Muscle of back (tissue), 11 donors: ENCODE data around the gene STARD13. TPM values are rescaled to one million over a fixed set of nuclear protein-coding genes. Genes with fewer than 3 reads are reported as not detected.
A peak's percentile ranks its signal among the peaks of the same experiment; 100 is the strongest.

Experiments
- DNase-seq, 3 donors: peaks; one replicate each; pipeline versions ENCODE4 v3.0.0 to v3.0.0-alpha.2; 2013
- polyA plus RNA-seq, 10 donors: library from polyadenylated mRNA; unstranded; fragments of 120-200 nt; gene quantifications; one replicate each; pipeline ENCODE4 v1.2.1, GENCODE V29; 2013; ENCODE audit not compliant: insufficient read length in 10 of 10

STARD13 gene
- polyA plus RNA-seq, 10 donors: 17.3 to 27.5 (median 21.8) TPM

DNA sequence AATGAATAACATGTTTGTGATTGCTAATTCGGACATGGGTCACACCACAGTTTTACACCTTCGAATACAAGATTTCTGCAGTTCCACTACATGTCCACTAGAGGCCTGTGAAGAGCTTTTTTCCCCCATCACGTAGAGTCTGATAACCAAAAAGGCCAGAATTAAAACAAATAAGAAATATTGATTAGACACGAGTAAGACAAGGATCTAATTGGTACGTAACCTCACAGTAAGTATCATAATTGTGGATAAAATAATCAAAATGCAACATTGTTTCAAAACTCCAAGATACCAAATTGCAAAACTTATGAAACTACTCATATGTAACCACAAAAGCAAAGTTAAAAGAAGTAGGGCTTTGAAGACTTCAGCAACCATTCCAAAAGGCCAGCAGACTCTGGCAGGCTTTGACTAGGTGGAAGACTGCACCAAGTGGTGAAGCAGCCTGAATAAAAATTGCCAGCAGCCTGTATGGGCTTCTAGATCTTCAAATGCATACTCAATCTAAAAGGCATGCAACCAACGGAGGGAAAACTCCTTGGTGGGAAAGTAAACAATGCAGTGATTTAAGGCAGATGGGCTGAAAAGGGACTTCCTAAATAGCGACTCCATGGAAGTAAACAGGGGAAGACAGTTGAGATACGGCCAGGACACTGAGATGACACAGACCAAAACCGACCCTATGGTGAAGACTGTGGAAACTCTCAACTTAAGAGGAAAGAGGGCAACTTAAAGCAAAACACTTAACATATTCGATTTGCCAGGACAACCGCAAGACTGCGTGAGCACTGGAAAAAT lies 56.7 kb downstream of the STARD13 start:
- peak in 2 of 3 donors; percentile 33 to 81 for DNase-seq

DNA sequence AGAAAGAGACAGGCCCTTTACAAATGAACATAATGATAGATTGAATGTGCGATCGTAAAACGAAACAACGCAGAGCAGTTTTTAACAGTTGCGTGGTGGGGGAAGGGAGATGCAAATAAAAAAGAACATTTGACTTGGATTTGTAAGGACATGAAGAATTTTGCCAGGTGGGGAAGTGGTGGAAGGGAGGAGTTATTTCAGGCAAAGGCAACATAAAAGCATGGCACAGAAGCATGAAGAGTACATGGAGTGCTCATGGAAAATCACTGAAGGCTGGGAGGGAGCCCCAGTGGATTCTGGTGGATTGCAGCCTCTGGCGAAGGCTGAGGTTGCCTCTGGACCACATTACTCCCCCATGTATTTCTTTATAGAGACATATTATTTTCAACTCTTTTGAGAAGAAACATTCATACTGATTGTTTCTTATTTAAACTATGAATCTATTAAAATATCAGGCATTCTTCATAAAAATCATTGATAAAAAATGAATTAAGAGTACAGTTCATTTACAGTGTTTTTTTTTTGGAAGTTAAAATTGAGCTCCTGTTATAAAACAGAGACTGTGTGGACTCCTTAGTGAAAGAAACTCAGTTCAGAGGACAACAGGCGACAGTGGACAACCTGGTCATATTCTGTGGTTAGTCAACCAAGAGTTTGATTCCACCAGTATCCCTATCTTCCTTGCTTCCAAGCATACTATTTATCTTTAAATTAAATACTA lies 57.5 kb downstream of the STARD13 start:
- DNase-seq: no peak

DNA sequence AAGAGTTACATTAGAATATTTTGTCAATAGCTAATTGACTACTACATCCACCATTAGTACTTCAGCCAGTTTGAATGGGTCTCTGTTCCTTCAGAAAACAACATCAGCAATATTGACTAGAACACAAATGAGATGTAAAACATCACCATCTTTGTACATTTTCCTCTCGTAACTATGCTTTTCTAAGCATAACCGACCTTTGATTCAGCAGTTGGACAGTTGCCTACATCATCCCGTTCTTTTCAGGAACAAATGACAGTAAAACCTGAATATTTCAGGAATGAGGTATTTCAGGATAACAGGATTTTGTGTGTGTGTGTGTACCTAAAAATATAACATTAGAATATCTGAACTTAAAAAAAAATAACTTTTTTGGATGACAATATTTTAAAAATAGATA lies 60.9 kb downstream of the STARD13 start:
- DNase-seq: no peak

DNA sequence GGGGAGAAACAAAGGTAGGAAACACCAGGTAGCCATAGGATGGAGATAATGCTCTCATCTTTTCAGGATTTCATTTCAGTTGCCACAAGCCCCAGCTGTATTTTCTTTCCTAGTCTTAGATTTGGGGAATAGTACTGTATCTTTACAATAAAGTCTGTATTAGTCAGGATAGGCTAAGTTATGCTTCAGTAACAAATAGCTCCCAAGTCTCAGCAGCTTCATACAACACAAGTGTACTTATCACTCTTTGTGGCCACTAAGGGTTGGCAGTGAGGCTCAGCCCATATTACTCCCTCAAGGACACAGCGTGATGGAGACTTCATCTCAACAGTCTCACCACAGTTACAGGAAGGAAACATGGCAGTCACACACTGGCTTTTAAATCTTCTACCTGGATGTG lies 61.4 kb downstream of the STARD13 start:
- DNase-seq: no peak

DNA sequence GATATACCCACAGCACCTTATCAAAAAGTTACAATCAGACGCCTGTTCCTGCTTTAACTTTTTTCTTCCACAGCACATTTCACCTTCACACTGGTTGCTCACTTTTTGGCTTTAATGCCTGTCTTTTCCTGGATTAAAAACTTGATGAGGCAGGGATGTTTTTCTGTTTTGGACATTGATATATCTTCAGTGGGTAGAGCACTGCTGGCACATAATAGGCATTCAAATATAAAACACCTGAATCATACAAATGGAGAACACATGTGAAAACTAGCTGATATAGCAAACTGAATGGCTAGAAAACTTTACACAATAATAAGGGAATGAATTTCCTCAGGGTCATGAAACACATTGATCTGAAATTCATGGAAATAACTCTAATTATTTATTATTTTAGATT lies 65.6 kb downstream of the STARD13 start:
- DNase-seq: no peak

DNA sequence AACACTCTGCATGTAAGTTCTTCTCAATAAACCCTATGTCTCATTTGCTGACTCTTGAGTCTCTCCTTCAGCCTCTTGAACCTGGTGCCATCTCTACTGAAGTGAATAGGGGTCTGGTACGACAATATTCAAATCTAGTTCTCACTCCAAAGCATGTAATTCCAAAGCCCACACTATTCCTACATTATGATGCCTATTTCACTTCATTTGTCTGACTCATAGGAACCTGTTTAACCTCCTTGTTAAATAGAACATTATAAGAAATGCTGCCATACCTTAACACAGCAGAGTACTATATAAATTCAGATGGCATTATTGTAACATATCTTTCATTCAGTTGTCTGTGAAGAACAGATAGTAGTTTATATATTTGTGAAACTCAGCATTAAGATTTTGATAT lies 67.1 kb downstream of the STARD13 start:
- DNase-seq: no peak

DNA sequence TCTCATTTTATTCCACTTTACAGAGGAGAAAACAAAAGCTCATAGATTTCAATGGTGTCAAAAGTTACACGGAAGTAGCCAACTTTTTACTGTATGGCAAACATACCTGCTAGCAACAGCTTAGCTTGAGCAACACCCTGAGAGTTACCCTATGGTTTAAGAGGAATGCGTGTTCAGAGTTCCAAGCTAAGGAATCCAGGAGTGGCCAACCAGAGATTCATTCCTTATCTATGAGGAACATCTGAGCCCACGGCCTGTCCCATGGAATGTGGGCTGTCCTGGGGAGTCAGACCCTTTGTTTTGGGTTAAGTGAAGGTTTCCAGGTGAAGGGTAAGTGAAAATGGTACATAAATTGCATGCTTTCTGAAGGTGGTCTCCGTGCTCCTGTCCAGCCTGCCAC lies 67.5 kb downstream of the STARD13 start:
- no peak for DNase-seq

DNA sequence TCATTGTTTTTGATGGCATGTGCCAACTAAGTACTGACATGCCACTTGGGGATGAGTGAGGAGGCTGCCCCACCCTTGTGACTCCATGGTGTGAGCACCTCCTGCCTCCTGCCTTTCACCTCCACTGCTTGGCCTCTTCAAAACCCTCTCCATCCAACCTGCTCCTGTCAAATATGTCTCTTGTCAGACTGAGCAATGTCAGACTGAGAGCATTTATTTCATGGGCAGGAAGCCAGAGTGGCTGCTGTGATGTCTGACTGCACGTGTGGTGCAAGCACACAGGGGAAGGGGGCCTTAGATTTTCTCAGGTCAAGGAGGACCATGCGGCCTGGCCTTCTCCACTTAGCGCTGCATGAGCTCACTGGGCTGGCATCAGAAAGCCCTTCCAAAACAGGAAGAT lies 68.3 kb downstream of the STARD13 start:
- no peak for DNase-seq

DNA sequence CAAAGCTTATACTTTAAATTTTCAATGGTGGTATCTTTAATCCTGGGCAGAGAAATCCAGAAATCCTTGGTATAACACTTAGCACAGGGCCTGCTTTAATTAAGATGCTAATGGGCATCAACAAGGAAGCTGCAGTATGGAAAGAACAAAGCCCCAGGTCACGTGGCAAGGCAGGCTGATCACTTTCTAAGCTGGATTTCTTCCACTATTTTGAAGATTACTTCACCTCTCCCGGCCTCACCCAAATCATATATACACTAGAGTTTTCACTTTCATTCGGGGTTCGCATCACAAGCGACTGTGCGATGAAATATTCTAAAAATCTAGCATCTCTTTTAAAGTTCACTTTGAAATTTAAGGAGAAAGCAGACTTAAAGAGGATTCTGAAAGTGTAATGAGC lies 71.8 kb downstream of the STARD13 start:
- DNase-seq: peak in 1 of 3 donors; percentile 71

DNA sequence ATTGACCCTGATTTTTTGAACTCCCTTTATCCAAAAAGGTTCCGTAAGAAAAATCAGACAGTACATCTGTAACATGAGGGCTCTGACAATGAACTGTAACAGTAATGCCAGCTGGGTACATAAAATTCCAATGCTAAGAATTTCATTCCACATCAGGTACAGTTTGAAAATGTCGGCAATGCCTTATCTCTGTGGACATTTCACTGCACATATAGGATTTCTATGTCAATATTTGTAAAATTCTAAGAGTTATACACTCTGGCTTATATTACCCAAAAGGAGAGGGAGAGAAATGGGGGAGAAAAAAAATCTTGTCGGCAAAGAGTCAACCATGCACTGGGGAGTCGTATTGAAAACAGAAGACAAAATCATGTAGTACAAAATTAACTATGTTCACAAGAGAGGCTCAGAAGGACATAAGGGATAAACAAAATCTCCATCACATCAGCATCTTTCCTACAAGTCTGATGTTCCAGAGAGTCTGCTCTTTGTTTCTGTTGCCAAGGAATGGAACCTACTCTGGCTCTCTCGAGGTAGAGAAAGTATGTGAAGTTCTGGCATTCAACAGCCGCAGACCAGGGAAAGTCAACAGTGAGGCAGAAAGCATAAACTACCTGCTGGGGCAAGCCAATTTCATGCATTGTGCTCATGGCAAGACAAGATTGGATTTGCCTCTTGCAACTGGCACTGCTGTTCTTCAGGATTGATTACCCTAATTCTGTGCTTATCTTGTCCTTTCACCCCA lies 72.4 kb downstream of the STARD13 start:
- peak in 2 of 3 donors; percentile 50 to 79 for DNase-seq

DNA sequence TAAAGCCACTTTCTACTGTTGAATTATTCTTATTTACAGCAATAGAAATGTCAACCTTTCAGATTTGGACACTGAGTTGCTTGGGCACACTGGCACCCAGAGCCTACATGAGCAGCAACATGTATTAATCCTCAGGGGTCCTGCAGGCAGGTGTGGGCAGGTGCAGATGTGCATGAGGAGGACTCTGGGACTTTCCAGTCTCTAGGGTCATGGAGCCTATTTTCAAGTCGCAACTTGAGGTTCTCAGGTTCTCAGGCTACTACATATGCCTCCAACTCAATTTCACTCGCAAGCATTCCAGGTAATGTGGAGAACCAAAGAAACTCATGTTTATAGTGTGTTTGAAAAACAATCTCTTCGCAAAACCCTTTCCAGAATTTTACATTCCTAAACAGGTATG lies 73.2 kb downstream of the STARD13 start:
- no peak for DNase-seq

DNA sequence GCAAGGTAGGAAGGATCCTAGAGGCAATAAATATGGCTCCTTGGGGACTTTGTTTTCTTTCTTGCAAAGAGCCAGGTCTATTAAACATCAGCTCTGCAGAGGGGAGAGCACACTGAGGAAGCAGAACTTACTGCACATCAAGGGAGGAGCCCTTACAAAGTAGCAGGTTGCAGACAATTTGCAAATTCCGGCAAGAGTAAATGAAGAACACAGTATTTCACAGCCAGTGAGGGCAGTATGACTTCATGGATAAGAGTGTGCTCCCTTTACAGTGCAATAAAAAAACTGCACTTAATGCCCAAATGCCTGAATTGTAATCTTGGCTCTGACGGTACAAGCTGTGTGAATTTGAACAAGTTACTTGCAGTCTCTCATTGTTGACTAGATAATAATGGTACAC lies 75.5 kb downstream of the STARD13 start:
- no peak for DNase-seq

DNA sequence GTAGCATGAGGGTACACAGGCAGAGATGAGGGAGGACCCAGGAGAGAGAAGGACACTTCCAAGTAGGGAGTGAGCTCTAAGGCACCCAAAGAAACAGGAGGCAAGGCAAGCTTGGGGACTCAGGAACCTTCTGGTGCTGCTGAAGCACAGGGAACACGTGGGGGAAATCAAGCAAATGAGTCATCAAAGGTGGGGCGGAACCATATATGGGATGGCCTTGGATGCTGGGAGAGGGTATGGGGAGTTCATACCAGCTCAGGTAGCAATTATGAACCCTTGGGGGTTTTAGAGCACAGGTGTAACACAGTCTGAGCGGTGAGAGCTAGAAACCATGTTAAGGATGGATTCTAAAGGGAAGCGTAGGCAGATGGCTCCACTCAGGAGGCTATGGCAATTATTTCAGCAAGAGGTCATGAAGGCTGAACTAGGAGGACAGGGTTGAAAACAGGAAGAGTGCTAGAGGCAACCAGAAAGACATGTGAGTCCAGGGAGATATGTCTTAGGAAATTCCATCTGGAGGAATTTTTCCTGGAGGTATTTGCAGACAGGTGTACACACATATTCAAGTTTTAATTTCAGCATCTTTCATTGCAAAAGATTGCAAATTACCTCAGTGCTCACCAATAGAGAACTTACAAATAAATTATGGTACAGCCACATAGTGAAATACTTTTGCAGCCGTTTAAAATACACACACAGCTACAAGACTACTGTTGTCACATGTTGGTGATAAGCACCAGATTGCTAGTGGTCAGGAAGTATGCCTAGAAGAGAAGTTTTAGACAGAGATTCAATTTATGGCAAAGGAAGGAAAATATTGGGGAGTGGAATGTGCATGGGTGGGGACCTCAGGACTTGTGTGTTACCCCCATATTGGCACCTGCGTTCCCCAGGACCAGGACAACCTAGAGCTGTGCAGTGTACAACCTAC lies 77.0 kb downstream of the STARD13 start:
- no peak for DNase-seq

DNA sequence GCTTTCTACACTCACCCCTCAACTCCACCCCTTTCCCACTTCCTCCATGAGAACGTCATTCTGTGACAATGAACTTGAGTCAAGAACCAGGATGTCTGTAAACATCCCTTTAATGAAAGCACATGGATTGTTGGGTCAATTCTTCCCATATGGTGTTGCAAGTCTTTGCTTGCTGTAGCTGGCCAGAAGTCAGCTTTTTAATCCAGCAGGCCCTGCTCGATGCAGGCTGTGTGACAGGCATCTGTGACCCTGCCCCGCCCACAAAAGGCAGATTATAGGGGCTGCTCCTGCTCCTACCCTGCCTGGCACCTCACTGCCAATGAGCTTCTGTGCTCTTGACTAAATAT lies 78.0 kb downstream of the STARD13 start:
- peak in 2 of 3 donors; percentile 38 to 83 for DNase-seq

DNA sequence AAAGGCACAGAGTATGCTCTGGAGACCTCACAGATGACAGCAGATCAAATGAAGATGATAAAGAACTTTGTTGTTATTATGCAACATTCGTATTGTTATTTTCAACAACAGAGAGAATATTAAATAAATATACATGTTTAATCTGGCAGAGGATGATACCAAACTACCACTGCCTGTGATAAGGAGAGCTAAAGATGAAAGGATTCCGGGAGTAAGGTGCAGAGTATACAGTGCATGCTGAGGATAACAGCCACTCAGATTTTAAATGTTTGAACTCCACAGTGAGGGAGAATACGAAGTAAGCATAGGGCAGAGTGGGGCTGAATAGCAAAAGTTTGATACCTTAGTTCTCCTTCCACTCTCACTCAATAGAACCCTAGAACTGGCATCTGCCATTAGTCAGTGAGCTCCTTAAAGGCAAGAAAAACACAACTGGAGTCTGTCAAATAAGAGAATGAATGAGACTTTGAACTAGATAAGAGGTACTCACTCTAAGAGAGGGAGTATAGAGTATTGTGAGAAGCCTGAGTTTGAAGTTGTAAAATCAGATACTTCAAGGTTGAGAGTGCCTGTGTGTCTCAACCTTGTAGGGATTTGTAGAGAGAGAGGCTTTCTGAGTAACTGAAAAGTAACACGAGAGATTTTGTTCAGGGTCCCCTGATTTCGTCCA lies 78.5 kb downstream of the STARD13 start:
- DNase-seq: no peak

DNA sequence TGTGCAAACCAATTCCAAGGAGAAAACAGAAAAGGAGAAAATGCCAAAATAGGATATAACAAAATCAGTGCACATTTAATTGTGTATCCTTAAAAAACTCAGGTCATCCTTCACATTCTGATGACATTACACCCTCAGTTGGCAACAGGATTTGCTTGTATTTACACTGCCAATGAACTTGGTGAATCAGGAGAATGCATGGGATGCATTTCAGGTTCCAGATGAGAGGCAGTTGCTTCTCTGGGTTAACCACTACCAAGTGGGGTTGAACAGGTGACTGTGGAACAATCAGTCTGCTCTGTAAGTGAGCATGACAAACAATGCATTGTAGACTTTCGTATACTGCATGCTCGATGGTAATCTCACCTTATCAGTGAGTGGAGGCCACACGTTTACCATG lies 79.1 kb downstream of the STARD13 start:
- DNase-seq: no peak

DNA sequence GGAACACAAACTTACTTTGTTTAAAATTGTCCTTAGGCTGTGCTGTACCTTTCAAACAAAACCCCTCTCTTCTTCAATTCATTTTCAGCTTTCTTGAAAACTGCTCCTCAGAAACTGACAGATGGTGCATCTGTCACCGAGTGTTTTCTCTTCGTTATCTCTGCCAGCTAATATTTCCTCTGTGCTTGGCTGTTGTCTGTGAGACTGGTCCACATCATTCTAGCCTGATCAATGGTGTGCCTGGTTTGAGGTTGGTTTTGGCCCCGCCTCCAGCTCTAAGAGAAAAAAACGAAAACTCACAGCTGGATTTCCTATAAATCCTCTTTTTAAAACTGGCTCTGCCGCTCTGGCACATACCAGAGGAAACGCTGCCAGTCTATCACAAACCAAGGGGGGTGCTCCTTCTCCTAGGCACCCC lies 79.7 kb downstream of the STARD13 start:
- peak in 2 of 3 donors; percentile 42 to 77 for DNase-seq

DNA sequence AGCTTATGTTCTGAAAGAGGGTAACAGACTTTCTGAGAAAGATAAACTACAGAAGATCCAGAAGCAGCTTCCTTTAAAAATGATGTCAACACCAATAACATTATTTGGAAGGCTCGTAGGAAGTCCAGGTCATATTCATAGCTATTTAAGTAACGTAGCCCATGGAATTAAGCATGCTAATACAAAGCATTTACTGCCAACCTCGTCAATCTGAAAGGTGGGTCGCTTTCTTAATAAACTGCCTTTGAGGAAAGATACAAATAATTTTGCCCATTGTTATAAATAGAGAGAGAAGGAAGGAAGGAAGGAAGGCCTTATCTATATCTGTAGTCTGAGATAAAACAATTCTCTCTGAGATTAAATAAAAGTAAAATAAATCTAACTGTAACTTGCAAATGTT lies 80.3 kb downstream of the STARD13 start:
- DNase-seq: no peak

DNA sequence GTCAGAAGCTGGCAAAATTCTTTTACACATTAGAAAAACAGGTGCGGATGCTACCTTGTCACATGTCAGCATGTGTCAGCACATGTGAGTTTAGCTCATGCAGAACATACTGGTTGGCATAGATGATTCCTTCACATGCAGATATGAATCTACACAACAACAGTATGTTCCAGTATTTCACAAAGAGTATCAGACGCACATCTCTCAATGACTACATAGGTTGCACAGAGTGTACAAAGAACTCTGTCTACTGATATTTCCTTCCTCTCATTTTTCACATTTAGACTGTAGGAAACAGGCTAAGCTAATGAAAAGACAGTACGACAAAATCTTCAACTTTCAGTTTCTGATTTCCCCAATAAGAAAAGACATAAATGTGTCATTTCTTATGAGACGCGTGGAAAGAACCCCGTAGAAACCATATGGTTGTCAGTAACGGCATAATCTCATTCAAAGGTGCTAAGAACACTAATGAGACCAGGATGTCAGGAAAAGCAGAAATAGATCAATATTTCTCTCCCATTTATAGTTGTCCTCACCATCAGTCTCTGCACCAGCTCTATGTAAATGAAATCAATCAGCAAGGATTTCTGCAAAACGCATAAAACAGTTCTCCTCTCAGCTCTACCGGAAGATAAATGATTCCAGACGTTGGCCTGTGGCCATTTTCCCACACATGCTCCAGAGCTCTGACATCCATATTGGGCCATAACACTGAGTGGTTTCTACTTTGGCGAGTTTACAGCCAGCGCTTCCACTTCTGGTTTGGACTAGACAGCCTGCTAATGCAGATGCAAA lies 81.2 kb downstream of the STARD13 start:
- DNase-seq: peak; percentile 96 to 98 (median 96)

DNA sequence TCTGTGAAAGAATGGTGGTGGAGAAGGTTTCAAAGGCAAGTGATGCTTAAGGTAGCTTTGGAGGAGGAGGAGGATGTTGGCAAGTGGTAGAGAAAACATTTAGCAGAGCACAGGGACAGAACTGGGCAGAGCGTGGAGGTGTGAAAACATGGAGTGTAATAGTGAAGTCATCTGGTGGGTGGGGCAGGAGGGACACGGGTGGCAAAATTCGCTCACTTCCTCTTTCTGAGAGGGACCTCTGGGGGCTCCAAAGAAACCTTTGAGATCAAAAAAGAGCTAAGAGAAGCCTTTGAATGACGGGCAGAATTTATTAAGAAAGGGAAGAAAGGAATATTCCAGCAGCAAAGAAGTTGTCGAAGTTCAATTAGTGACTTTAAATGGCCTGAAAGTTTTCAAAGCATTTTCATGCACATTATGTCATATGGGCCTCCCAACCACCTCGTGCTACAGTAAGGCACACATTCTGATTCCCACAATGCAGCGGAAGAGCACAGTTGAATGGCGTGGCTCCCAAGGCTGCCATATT lies 82.8 kb downstream of the STARD13 start:
- DNase-seq: no peak
